HL-60/S4 treated with retinoic acid at 250 ng/mL for 4 days and 3 days (cell line): ENCODE measurements around the gene ARFGAP1.

ENCODE experiments used
- in situ Hi-C: fragments of 300-500 bp; cut with MboI; formaldehyde crosslinking; loops from 2 replicates; pipeline ENCODE4 v1.7.0; 2022; ENCODE audit warnings: low sequenced_read_pairs

The ARFGAP1 gene

DNA sequence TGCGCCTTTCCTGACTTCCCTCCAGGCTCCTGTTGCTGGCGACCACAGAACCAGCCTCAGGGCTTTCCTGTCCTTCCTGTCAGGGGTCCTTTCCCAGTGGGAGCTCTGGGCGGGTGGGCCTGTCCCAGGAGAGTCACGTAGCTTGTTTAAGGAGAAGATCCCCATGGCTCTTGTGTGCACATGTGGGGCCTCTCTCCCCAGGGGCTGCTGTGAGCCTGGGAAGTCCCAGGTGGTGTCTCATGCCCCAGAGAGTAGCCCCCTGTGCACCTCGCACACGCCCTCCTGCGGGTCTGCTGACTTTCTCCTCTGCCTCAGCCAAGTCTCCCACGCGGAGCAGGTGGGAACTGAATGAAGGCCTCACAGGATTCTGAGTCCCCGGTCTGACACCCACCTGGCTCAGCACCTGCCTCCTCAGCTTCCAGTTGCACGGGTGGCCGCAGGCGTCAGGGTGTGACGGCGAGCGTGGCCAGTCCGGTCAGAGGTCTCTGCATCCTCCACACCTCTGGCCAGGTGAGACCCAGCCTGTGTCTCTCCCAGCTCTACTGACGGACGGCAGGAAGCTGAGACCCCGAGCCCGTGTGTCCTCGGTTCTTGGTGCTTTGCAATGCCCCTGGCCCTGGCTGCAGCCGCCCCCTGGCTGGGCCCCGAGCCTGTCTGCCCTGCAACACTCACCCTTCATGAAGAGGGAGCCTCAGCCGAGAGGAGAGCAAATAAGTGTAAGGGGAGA lies 12.7 kb upstream of the ARFGAP1 start:
- in situ Hi-C loops: no loop called here

DNA sequence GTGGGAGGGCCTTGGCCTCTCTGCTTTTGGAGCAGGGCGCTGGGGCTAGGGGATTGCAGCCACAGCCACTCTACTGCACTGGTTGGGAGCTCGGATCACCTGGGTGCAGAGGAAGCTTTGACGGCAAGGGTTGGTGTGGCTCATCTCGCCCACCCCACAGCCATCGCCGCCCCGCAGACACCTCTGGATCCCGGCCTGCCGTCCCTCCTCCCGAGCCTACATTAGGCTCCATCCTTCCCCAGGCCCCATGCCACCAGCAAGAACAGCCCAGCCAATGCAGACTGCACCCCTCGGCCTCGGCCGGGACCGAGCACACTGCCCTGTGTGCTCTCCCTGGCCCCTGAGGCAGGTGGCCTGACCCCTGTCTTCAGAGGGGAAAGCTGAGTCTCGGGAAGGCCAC lies 12.1 kb upstream of the ARFGAP1 start:
- in situ Hi-C loops: no loop called here

DNA sequence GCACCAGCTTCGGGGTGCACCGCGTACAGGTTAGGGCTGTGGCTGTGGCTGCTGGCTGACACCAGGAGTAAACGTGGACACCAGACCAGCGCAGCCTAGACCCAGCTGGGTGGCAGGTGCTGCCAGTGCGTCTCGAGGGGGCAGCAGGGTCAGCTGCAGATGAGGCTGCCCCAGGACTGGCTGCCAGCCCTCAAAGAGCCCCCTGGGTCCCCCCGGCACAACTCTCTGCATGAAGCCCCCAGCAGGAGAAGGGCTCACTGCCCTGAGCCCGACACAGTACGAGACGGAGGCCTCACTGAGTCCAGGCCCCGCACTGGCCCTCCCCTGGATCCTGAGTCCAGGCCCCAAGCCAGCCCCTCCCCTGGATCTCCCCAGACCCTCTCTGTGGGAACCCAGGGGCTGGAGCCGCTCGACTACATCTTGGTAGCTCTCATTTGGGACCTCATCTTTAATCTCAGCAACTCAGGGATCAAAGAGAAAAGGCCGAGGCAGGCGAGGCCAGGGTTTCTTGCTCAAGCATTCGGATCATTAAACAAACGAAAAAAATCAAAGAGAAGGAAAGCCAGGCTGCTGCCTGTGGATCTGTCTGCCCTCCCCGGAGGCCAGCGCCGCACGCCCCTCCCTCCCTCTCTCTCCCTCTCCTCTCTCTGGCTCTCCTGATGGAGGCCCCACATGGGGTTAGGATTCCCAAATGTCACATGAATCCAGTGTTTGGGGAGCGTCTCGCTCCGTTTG lies 11.4 kb upstream of the ARFGAP1 start:
- in situ Hi-C loops: no loop called here

- in situ Hi-C loops: no loop called here
These were observed 10.7 kb upstream of the ARFGAP1 start for GRCh38 chr20:63261795-63262528.

GRCh38 chr20:63262836-63263235 lies 9.8 kb upstream of the ARFGAP1 start:
- in situ Hi-C loops: no loop called here

DNA sequence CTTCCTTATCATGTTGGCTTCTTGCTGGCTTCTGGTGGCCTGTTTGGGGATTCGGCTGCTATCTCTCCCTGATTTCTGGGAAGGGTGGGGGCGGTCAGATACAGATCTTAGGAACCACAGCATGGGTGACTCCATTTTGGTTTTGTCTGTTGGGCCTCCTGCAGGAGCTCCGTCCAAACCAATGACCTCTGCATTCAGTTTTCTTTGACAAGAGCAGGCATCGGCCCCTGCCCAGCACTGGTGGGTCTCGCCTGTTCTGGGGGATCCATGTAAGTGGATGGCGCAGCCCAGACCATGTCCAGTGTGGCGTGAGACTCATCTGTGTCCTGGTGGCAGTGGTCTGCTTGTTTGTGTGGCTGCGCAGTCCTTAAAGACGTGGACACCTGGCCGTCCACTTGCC lies 8.6 kb upstream of the ARFGAP1 start:
- in situ Hi-C loops: no loop called here

DNA sequence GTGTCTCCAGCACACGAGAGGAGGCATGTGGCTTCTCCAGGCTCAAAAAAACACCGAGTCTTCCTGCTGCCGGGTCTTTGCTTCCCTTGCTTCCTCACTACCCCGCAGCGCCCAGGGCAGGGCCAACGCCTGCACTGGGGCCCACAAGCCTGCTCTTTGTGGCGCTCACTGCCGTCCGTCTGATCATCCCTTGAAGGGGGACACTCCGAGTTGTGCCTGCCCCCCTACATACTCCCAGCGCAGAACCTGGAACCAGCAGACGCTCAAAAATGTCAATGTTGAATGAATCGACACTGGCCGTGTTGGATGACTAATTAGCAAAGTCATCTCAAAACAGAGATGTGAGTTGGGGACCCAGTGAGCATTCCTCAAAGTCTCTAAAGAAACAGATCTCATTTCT lies 8.1 kb upstream of the ARFGAP1 start:
- in situ Hi-C loops: no loop called here

- in situ Hi-C loops: no loop called here
These were observed 6.6 kb upstream of the ARFGAP1 start for GRCh38 chr20:63265891-63266515.

- in situ Hi-C loops: no loop called here
These were observed 4.9 kb upstream of the ARFGAP1 start for GRCh38 chr20:63267691-63268090.

DNA sequence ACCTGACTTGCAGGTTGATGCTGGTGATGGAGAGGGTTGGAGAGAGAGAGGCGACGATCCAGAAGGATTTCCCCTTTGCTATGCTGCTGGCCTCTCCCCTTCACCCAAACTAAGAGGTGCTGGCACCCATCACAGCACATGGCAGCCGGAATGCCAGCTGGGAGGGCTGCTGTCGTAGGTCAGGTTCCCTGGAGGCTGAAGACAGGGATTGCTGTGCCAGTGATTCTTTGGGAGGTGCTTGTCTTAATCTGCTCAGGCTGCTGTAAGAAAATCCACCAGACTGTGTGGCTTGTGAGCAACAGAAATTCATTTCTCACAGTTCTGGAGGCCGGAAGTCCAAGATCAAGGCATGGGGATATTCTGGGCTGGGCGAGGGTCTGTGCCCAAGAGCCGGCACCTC lies 4.4 kb upstream of the ARFGAP1 start:
- in situ Hi-C loops: no loop called here

GRCh38 chr20:63268671-63269439 lies 3.8 kb upstream of the ARFGAP1 start:
- in situ Hi-C loops: no loop called here

GRCh38 chr20:63269724-63270123 lies 2.9 kb upstream of the ARFGAP1 start:
- in situ Hi-C loops: no loop called here

DNA sequence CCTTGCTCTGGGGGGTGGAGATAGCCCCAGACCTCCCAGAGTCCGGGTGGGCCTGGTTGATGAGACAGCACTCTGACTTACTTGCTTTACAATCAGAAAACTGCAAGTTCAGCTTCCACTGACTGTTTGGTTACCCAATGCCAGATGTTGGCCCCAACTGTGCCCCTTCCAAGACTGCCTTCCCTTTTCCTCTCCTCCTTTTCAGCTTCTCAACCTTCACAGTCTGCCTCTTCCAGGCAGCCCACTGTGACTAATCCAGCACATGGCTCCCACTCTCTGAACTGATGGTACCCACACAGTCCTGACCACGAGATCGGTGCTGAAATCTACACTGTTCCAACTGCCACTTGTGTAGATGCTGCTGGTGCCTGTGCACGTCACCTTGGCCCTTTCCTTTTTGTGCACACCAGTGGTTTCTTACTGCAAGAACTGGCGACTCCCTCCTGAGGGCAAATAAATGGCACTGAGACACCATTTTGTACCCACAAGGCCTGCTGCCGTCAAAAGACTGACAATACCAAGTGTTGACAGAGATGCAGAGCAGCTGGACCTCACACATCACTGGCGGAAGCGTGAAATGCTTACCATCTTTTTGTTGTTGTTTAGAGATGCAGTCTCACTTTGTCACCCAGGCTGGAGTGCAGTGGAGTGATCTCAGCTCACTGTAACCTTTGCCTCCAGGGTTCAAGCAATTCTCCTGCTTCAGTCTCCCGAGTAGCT lies 1.8 kb upstream of the ARFGAP1 start:
- in situ Hi-C loops: no loop called here

GRCh38 chr20:63273059-63273579 lies 506 bp downstream of the ARFGAP1 start:
- in situ Hi-C loops: no loop called here

GRCh38 chr20:63273635-63274380 lies 1.2 kb downstream of the ARFGAP1 start:
- in situ Hi-C loops: no loop called here

- in situ Hi-C loops: no loop called here
These were observed 2.0 kb downstream of the ARFGAP1 start for GRCh38 chr20:63274381-63275228.

GRCh38 chr20:63275825-63276224 lies 3.2 kb downstream of the ARFGAP1 start:
- in situ Hi-C loops: no loop called here

GRCh38 chr20:63276956-63277355 lies 4.3 kb downstream of the ARFGAP1 start:
- in situ Hi-C loops: no loop called here
